Loucy (cell line): Measurements from ENCODE around the gene THY1.
"Not testable (repeated sequence)": the region's sequence is repeated elsewhere in the genome, so short reads cannot be mapped to it uniquely, and the experiment has no call there.

Source experiments
- CTCF ChIP-seq: fragments of 200-600 bp; sonication (generic); conservative IDR thresholded peaks from 2 replicates; pipeline ENCODE4 v1.5.1; 2014; ENCODE audit warnings: mild to moderate bottlenecking, antibody characterized with exemption, low read length
- EZH2phosphoT487 ChIP-seq: fragments of 200-600 bp; IDR thresholded peaks from 2 replicates; pipeline ENCODE4 v1.6.1; 2018; ENCODE audit warnings: antibody characterized with exemption, mild to moderate bottlenecking, moderate library complexity, borderline replicate concordance

- not testable (repeated sequence) for TF ChIP-seq CTCF, EZH2phosphoT487
Measured at GRCh38 chr11:119382513-119382912, 40.5 kb downstream of the THY1 start.
